RCC 7860 (cell line): ENCODE data around the gene IGHMBP2.

Experiments
- DNase-seq: peaks from one replicate; pipeline ENCODE4 v3.0.0-alpha.2; 2015; ENCODE audit warnings: low spot score
- FAIRE-seq: peaks from 2 replicates; lab custom pipeline; 2012; peaks lifted over from hg19 to GRCh38; lab: Jason Lieb, UNC

Gene IGHMBP2

GRCh38 chr11:68978626-68978930 is 74.9 kb downstream of the IGHMBP2 start:
- DNase-seq (no peak), FAIRE-seq (no peak)

DNA sequence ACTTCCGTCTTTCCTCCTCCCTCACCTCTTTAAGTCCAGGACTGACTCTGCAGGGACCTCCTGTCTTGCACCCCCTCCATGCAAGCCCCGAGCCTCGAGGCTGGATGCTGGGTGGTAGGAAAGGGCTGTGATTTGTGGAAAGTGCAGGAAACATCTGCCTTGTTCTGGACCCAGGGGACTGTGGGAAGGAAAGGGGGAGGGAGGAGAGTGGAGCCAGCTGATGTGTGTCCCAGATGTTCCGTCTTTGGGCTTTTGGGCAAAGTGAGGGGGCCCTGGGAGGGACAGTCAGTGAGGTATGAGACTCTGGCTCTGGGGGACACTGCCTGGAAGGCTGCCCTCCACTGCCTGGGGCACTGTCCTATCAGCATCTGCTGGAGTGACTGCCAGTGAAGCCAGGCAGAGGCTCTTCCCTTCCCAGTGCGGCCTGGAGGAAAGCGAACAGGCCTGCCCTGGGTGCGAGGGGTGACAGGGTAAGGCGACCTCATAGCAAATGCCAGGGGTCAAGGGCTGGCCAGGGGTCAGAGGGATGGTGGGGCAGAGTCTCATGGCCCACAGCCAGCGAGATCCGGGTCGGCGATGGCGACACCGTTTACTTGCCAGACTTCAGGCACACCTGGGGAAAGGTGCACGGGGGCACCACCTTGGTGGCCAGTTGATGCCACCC is 75.4 kb downstream of the IGHMBP2 start:
- no peak for FAIRE-seq
- no peak for DNase-seq

GRCh38 chr11:68979931-68980775 is 76.5 kb downstream of the IGHMBP2 start:
- no peak for DNase-seq

DNA sequence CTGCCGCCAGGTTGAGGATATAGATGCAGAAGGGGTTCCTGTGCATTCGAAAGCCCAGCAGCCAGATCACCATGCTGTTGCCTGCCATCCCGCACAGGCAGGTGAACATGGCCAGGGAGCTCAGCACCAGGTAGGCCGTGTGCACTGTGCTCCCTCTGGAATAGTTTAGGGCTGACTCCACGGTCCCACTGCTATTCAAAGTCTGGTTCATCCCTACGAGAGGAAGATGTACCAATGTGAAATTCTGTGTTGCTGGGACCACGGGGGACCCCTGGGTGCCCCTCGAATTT is 77.0 kb downstream of the IGHMBP2 start, which contains the start of gene MRGPRD:
Gene MRGPRD, minus strand, starts transcription at position 211 of the 290 bp plus-strand sequence. Its CDS starts 0 bp downstream, at position 211.
- FAIRE-seq (no peak), DNase-seq (no peak)

More at GRCh38 chr11:68979931-68980775, 76.5 kb downstream of the IGHMBP2 start:
- FAIRE-seq: no peak

GRCh38 chr11:68982134-68982533 is 78.4 kb downstream of the IGHMBP2 start:
- DNase-seq: no peak
- FAIRE-seq: no peak

- no peak for FAIRE-seq
- no peak for DNase-seq
Observed at GRCh38 chr11:68983801-68984200, 80.1 kb downstream of the IGHMBP2 start.

- FAIRE-seq (no peak), DNase-seq (no peak)
Observed at GRCh38 chr11:68987211-68987610, 83.5 kb downstream of the IGHMBP2 start.

DNA sequence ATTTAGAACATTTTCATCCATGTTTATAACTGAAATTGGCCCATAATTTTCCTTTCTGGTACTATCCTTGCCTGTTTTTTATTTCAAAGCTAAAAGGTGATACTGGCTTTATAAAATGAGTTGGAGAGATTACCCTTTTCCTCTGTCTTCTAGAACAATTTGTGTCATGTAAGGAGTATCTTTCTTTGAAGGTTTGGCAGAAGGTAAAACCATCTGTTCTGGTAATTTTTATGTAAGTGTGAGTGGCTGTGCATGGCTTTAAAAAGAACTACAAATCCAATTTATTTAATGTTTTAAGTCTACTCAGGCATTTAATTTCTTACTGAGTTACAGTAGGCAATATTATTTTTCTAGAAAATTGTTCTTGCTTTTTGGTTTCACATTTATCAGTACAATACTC is 84.8 kb downstream of the IGHMBP2 start:
- no peak for FAIRE-seq

More for the DNA sequence above, 84.8 kb downstream of the IGHMBP2 start:
- no peak for DNase-seq
